NOMO-1 treated with dmso at 0.1 percent for 144 hours (cell line): ENCODE measurements around the gene FGGY.

Source experiments
- DNase-seq: peaks from one replicate; lab custom pipeline; 2025; ENCODE audit not compliant: unreplicated experiment; lab: John Stamatoyannopoulos, UW

The FGGY gene

GRCh38 chr1:59502009-59502691 lies 205.3 kb downstream of the FGGY start:
- no peak for DNase-seq

- no peak for DNase-seq
Measured at GRCh38 chr1:59504276-59504675, 207.4 kb downstream of the FGGY start.

GRCh38 chr1:59505596-59506028 lies 208.7 kb downstream of the FGGY start:
- no peak for DNase-seq

GRCh38 chr1:59506952-59507351 lies 210.1 kb downstream of the FGGY start:
- DNase-seq: peak; percentile 74

DNA sequence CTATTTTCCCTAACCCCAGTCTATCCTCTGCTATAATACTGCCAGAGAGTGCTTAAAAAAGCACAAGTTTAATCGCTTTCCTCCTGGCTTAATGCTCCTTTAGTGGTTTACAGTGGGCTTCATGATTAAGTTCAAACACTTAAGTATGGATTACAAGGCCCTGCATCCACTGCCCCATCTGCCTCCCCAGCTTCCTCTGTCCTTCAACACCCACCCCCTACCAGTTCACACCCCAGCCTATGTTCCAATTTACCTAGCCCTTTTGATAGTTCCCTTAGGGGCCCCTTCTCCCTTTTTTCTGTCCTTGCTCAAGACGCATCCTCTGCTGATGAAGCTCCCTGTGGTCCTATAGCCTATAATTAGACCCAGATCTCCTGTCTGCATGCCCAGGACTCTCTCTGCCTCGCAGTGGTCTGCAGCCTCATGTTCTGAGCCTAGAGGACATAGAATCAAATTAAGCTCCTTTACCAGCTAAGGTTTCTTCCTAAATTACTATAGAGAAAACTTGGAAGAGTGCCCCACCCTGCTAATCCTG lies 212.5 kb downstream of the FGGY start:
- DNase-seq: no peak

GRCh38 chr1:59510249-59510648 lies 213.4 kb downstream of the FGGY start:
- no peak for DNase-seq

DNA sequence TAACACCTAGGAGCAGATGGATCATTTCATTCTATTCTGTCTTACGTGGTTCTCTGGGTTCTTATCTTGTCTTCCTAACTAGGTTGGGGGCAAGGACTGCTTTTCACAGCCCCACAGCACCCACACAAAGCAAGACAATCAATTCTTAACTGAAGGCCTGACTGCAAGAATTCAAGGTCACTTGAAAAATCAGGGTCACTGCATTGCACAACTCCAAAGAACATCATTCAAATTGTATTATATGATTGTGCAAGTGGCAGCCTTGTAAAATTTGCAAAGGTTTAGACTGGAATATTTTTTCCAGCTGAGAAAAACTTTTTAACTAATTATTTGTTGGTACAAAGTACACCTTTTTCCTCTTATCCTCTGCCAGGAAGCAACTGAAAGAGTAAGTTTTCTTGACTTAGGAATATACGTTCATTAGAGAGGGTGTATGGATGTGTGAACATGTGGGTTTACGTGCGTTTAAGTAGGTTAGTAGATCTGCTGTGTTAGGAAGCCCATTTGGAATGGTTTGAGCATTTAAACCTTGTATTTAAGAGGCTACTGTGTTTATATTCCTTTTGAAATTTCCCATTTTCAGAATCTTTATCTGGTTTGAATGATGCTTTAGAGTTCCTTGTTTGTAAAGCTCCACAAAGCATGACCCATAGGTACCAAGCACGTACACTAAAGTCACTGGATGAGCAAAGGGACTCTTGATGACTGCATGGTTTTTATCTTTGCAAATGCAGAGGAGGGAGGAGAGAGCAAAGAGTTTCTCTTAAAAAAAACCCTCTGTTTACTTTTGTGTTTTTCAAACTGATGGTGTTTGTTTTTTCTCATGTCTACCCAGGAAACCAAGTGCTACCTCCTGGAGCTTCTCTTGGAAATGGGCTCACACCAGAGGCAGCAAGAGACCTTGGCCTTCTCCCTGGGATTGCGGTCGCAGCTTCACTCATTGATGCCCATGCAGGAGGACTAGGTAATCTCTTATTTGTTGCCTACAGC lies 214.9 kb downstream of the FGGY start:
- no peak for DNase-seq

DNA sequence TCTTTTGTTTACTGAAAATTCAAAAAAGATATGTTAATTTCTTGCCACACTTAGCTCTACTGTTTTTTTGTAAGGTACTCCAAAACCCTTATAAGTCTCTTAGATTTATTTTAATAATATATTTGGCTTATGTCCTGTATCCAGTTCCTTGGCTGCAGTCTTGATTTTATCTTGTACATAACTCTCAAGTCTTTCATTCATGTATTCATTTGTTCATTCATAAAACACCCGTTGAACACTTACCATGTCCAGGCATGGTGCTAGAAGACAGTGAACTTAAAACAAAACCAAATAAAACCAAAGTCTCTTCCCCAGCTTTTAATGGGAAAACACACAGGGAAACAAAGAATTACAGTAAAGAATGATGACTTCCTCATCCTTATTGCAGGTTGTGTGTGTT lies 215.8 kb downstream of the FGGY start:
- DNase-seq: no peak

DNA sequence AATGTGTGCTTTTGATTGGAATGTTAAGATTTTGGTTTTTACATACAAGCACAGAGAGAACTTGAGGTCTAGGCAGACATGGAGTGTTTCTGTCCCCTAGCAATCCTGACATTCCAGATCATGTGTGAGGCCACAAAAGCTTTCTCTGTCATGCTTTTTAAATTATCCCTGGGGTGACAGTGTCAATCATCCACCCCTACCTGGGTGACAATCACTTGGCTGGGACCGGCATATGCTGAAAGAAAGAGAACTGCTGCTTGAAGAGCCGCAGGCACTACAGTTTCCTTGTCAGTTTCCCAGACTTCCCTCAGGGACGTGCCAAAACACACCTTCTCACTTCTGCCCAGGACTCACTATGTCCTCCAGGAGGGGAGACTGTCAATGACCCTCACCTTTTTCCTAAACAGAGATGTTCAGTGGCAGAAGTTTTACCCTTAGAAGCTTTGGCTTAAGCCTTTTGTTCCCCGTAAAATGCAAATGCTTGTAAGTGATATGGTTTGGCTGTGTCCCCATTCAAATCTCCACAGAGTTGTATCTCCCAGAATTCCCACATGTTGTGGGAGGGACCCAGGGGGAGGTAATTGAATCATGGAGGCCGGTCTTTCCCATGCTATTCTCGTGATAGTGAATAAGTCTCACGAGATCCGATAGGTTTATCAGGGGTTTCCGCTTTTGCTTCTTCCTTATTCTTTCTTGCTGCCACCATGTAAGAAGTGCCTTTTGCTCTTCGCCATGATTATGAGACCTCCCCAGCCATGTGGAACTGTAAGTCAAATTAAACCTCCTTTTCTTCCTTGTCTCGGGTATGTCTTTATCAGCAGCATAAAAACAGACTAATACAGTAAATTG lies 217.4 kb downstream of the FGGY start:
- no peak for DNase-seq

- no peak for DNase-seq
Measured at GRCh38 chr1:59516881-59517280, 220.0 kb downstream of the FGGY start.

GRCh38 chr1:59520194-59520593 lies 223.3 kb downstream of the FGGY start:
- DNase-seq: no peak

DNA sequence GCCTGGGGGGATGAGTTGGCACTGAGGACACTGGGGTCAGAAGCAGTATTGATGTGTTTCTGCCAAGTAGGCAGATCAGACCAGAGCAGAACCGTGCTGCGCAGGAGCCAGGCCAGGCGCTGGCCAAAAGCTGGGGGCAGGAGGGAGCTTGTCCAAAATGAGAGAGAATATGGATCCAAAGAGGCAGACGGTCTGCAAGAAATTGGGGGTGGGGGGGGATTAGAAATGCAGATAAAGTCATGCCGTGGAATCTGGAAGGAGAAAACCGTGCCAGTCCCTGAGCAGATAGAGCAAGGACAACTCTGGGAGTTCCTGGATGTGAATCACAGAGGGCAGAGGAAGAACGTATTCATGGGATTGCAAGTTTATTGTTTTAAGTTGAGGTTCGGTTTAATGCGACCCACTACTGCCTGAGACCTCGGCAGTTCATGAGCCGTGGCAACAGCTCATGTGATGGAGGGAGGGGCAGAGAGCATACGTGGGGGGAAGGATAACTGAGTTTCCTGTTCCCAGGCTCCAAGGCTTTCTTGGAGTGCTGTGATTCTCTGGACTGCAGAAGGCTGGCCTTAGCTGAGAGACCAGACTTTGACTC lies 224.0 kb downstream of the FGGY start:
- no peak for DNase-seq

DNA sequence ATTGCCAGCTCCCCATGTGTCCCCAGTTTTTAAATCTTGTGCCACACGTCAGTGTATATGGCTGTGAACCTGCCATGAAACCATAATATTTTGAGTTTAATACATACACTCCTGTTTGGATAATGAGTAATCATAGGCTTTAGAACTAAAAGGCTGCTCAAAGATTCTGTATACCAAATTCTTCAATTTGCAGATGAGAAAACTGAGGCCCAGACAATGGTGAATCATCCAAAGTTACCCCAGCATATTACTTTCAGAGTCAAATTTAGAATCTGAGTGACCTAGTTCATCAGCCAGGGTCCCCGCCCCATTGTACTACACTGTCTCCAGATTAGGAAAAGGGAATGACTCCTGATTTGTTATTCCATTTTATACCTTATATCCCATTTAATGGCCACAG lies 224.6 kb downstream of the FGGY start:
- no peak for DNase-seq

DNA sequence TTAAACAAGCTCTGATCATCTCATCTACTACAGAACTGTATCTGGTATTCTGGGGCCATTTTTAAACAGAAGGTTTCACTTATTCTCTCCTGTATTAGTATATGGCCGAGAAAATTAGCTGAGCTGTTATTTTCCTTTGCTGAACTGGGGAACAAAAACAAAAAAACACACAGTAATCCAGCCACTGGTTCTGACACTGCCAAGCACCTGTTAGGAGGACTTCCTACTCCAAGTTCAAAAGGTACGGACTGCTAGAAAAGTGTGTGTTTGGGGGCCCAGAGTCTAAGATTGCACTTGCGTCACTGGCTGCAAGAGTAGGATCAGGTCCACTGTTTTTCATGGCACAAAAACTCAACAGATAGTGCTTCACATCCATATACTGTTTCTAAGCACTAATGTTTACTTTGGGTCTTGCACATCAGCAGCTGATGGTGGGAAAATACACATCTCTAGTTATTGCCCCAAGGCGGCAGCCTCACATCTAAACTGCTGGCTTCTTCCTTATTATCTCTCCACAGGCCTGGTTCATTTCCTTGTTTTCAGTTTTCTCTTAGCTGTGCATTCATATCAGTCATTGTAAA lies 226.1 kb downstream of the FGGY start:
- DNase-seq: no peak

DNA sequence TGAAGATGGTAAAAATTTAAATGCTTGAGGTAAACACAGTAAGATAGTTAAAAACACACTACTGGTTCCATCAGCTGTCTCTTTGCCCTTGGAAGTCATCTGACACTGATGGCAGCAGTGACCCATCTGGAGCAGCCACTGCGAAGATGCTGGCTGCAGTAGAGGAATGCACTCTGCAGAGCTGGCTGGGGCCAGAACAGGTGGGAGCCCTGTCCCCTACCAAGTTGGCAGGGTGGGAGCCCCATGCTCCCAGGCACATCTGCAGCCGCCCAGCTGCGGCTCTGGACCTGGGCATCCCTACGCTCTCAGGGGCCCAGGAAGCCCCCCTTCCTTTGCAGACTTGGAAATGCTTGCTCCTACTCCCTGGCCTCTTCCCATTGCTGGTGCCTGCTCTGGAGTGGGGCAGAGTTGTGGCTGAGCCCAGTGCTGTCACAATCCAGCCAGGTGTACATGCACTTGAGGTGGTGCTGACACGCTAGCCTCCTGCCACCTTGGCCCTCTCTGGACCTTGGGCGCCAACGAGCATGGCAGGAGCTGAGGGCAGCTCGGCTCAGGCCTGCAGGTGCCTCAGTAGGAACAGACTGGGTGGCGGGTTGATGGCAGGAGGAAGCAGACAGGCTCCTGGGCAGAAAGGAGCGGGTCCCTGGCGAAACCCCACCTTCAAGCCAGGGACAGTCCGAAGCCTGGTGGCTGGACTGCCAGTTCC lies 227.0 kb downstream of the FGGY start:
- no peak for DNase-seq

DNA sequence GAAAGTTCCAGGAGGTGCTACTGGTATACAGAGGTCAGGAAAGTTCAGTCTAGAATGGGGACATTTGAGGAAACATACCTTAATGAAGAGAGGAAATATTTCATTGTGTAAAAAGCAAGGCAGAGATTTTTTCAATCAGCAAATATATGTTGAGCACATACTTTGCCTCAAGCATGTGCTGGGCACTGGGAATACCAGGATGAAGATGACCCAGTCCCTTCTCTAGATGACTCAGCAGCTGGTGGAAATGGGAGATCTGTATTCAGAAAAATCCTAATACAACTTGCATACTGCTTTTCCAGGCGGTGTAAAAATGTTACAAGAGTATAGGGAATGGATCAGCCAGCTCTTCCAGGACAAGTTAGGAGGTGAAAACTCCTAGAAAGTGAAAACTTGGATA lies 229.3 kb downstream of the FGGY start:
- no peak for DNase-seq

- DNase-seq: no peak
Measured at GRCh38 chr1:59528471-59528870, 231.6 kb downstream of the FGGY start.

- no peak for DNase-seq
Measured at GRCh38 chr1:59528900-59529299, 232.0 kb downstream of the FGGY start.

DNA sequence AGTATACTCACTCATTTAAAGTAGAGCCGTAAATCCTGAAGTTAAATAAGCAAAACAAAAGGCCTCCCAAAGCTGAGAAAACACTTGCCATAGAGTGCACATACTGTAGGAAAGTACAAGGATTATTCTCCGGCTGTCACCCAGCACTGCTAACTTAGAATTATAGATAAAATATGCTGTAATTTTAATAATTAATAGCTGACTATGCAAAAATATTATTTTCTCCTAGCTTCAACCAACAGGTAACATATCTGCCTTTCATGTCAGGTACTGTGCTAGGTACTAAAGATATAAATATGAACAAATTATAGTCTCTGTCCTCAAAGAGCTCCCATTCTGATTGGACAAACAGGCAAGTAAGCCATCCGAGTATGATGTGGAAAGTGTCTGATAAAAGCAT lies 233.2 kb downstream of the FGGY start:
- no peak for DNase-seq

- no peak for DNase-seq
Measured at GRCh38 chr1:59532102-59532501, 235.2 kb downstream of the FGGY start.
